ENCODE data around the gene TTC32. TPM values are rescaled to one million over a fixed set of nuclear protein-coding genes. Genes with fewer than 3 reads are reported as not detected.

TTC32 gene
- total RNA-seq, 1 experiment from 2014 or later = 12.7 TPM

- in situ Hi-C loops (cut with HindIII; ENCODE audit: low pct_unique_long_range_greater_than_20kb, low sequenced_read_pairs) (no loop called here), intact Hi-C loops (cut with micrococcal nuclease; ENCODE audit: unreplicated experiment) (no loop called here)
- POLR2A ChIA-PET = no interaction called here
- CTCF ChIA-PET = no interaction called here
- H3K36me3 ChIP-seq (ENCODE audit: control insufficient read depth, insufficient read depth, low read length) = no peaks in the 10 kb centered on the region
- H3K27me3 ChIP-seq (ENCODE audit: control insufficient read depth, insufficient read depth, low read length) = no peaks in the 10 kb centered on the region
- no peak overlapping the region for H3K4me3 ChIP-seq (ENCODE audit: low read depth in 2 of 2, low read length in 2 of 2)
- no peak for DNase-seq (ENCODE audit: low read depth, low spot score)
- 0 out of 2 replicates have a peak, but pooled peaks cover 6% of the 10 kb centered on the region for H3K4me1 ChIP-seq (ENCODE audit: control insufficient read depth, insufficient read depth, low read length)
- no peaks in the 10 kb centered on the region for H3K9me3 ChIP-seq (ENCODE audit: control insufficient read depth, insufficient read depth, low read depth, low read length)
- TF ChIP-seq POLR2AphosphoS5 (IDR thresholded peaks at IDR 0.05; ENCODE audit: low read depth, low read length) (no peak), SIN3A (IDR thresholded peaks at IDR 0.05; ENCODE audit: borderline replicate concordance, insufficient read depth, low read depth, low read length) (no peak), CTCF (IDR thresholded peaks at IDR 0.05) (no peak), TCF7L2 (IDR thresholded peaks at IDR 0.05; ENCODE audit: low read depth, low read length) (no peak), REST (IDR thresholded peaks at IDR 0.05; ENCODE audit: insufficient read depth in 1 of 2, low read depth in 2 of 2, low read length in 1 of 2) (no peak)
- ATAC-seq = no peak
- BruUV-seq (replicated peaks) = no TSS peak
- no peak overlapping the region for H3K27ac ChIP-seq (ENCODE audit: low read length)
These were observed 44.0 kb downstream of the TTC32 start for GRCh38 chr2:19857806-19858205.

GRCh38 chr2:19857100-19857499 lies 44.7 kb downstream of the TTC32 start:
- intact Hi-C loops (cut with micrococcal nuclease; ENCODE audit: unreplicated experiment) (no loop called here), in situ Hi-C loops (cut with HindIII; ENCODE audit: low pct_unique_long_range_greater_than_20kb, low sequenced_read_pairs) (no loop called here)
- TF ChIP-seq POLR2AphosphoS5 (IDR thresholded peaks at IDR 0.05; ENCODE audit: low read depth, low read length) = no peak
- no peak for TF ChIP-seq SIN3A (IDR thresholded peaks at IDR 0.05; ENCODE audit: borderline replicate concordance, insufficient read depth, low read depth, low read length)
- TF ChIP-seq CTCF (IDR thresholded peaks at IDR 0.05) = no peak
- no peak for TF ChIP-seq TCF7L2 (IDR thresholded peaks at IDR 0.05; ENCODE audit: low read depth, low read length)
- no peak for TF ChIP-seq REST (IDR thresholded peaks at IDR 0.05; ENCODE audit: insufficient read depth in 1 of 2, low read depth in 2 of 2, low read length in 1 of 2)
- no TSS peak for BruUV-seq (replicated peaks)
- CTCF ChIA-PET = no interaction called here
- Histone ChIP-seq H3K36me3 (ENCODE audit: control insufficient read depth, insufficient read depth, low read length) (no peaks in the 10 kb centered on the region), H3K4me1 (ENCODE audit: control insufficient read depth, insufficient read depth, low read length) (0 out of 2 replicates have a peak, but pooled peaks cover 6% of the 10 kb centered on the region), H3K4me3 (ENCODE audit: low read depth in 2 of 2, low read length in 2 of 2) (no peak overlapping the region), H3K27me3 (ENCODE audit: control insufficient read depth, insufficient read depth, low read length) (no peaks in the 10 kb centered on the region), H3K9me3 (ENCODE audit: control insufficient read depth, insufficient read depth, low read depth, low read length) (no peaks in the 10 kb centered on the region), H3K27ac (ENCODE audit: low read length) (no peak overlapping the region)
- POLR2A ChIA-PET = no interaction called here
- ATAC-seq (no peak), DNase-seq (ENCODE audit: low read depth, low spot score) (no peak)
